Femur (tissue), 1 donor: Measurements from ENCODE around the gene CDCA5.
"Not testable (repeated sequence)": the region's sequence is repeated elsewhere in the genome, so short reads cannot be mapped to it uniquely, and the experiment has no call there.

Experiments
- DNase-seq: peaks from one replicate; pipeline ENCODE4 v3.0.0-alpha.2; 2017

The CDCA5 gene

DNA sequence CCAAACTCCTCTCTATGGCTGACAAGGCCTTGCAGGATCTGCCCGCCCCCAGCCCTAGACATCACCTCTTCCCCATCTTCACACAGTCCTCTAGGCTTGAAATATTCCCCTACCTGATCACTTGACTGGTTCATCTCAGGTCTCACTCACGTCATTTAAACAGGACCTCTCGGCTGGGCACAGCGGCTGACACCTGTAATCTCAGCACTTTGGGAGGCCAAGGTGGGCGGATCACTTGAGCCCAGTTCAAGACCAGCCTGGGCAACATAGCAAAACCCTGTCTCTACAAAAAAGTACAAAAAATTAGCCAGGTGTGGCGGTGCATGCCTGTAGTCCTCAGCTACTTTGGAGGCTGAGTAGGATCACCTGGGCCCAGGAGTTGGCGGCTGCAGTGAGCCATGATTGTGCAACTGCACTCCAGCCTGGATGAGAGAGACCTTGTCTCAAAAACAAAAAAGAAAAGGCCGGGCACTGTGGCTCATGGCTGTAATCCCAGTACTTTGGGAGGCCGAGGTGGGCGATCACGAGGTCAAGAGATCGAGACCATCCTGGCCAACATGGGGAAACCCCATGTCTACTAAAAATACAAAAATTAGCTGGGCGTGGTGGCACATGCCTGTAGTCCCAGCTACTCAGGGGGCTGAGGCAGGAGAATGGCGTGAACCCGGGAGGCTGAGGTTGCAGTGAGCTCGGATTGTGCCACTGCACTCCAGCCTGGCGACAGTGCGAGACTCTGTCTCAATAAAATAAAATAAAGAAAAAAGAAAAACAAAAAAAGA lies 35.2 kb upstream of the CDCA5 start:
- DNase-seq, result not testable (repeated sequence)

DNA sequence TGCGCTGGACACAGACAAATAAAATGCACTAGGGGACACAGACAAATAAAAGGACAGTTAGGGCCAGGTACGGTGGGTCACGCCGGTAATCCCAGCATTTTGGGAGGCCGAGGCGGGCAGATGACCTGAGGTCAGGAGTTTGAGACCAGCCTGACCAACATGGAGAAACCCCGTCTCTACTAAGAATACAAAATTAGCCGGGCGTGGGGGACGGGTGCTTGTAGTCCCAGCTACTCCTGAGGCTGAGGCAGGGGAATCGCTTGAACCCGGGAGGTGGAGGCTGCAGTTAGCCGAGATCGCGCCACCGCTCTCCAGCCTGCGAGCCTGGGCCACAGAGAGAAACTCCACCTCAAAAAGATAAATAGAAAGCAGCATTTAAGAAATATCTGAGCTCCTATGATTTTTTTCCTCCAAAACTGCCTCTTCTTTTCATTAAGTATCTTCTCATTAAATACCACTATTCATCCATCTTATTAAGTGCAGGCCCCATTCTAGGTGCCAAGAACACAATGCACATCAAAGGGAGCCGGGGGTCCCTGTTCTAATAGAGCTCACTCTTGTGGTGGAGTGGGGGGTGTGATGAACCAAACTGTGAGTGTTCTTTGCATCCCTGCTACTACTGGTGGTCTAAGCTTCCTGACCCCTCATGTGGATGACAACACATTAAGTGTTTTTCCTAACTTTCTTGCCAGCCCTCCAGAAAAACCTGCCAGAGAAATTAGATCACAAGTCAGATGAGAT lies 34.4 kb upstream of the CDCA5 start:
- DNase-seq, result no peak

DNA sequence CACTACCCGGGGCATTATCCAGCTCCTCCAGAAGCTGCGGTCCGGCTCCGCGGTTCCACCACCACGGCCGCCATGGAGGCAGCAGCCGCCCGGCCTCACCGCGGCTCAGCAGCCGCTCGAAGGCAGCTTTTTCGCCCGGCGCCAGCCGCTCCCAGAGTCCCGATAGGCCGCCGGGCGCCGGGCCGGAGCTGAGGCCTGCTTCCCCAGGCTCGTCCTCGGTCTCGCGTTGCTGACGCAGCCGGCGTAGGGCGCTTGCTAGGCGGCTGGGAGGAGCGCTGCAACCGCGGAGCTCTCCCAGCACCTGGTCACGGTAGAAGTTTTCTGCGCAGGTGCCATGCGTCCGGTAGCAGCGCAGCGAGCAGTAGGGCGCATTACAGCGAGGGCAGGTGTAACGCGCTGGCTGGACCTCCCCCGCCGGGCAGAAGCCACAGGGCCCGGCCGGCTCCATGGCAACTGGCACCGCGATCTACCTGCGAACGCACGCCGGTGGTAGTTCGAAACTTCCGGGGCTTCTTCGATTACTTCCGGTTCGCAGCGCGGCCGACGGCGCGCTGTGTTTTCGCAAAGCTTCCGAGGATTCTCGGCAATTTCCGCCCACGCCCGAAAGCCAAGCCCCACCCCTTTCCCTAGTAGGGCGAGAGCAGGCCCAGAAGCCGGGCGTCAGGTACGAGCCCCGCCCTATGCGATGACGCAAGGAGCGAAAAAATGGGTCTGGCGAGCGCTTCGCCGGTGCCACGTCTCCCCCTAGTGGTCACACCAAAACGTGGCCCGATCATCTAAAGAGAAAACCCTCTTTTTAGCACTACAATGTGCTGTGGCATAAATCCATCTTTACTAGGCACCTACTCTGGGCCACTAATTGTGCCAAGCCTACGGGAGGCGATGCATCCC lies 33.6 kb upstream of the CDCA5 start, which contains the start of gene ZNHIT2:
ZNHIT2 (minus strand) TSS at position 496 of the 891 bp plus-strand sequence; CDS start at position 448, 48 bp downstream.
- DNase-seq, result peak; percentile 100

DNA sequence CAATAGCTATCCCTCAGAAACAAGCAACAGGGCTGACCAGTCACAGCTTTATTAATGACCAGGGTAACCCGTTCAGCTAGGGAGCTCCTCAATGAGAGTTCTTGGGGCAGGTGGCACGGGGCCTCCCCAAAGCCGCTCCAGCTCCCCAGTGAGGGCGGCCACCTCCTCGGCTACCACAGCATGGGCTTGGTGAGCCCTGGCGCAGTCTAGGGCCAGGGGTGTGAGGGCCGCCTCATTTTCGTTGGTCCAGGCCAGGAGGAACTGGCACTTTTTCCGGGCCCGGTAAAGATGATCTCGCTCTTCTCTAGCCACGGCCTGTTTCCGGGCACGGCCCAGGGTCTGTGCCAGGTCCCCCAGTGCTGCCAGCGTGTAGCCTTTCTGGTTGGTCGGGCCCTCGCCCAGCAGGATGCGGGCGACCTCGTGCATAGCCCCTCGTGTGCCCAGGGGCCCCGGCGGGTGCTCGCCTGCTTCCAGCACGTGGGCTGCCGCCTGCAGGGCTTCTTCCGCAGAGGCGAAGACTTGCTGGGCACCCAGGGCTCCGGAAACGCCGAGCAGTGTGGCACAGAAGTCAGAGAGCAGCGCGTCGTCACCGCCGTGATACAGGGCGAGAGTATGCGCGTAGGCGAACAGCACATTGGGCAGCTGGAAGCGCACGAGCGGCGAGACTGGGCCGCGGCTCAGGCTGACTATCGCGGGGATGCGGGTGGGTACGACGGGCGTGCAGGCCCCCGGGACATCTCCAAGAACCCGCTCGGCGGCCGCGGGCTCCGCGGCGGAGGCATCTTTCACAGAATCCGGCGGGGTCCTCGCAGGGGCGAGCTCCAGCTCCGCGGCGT lies 32.7 kb upstream of the CDCA5 start:
- peak; percentile 43 for DNase-seq

DNA sequence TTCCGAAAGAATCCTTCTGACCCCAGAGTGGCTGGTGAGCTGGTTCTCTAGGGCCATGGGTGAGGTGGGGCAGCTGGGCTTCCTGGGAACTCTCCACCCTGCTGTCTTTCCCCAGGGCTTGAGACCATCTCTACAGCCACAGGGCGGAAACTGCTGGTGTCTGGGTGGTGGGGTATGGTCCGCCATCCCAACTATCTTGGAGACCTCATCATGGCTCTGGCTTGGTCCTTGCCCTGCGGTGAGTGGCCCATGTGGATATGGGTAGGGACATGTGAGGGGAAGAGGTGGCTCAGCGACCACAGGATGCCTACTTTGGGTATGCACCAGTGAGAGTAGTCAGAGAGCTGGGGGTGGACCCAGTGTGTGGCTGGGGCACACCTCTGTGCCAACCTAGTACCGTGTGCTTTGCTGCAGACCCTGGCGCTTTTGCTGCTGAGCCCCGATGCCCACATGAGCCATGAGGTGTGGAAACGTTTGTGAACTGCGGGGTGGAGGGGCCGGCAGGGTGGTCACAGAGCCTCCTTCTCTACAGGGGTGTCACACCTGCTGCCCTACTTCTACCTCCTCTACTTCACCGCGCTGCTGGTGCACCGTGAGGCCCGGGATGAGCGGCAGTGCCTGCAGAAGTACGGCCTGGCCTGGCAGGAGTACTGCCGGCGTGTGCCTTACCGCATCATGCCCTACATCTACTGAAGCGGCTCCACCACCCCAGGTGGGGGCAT lies 31.7 kb upstream of the CDCA5 start:
- peak; percentile 18 for DNase-seq

DNA sequence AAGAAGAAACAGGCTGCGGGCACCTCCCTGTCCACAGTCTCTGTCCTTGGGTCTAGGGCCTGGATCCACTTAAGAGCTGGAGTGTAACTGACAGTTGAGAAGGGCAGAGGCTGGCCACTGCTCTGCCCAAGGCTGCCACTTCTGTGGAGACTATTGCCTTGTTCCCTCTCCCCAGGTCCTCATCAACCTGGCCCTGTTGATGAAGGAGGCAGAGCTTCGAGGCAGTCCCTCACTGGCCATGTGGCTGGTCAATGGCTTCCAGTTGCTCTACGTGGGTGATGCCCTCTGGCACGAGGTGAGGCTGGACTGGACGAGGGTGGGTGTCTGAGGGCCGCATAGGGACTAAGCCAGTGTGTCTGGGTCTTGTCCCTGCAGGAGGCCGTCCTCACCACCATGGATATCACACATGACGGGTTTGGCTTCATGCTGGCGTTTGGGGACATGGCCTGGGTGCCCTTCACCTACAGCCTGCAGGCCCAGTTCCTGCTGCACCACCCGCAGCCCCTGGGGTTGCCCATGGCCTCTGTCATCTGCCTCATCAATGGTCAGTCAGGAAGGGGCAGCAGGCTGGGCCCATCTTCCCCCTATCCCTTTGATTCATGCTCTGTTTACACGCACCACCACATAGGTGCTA lies 30.8 kb upstream of the CDCA5 start:
- DNase-seq, result peak; percentile 26

DNA sequence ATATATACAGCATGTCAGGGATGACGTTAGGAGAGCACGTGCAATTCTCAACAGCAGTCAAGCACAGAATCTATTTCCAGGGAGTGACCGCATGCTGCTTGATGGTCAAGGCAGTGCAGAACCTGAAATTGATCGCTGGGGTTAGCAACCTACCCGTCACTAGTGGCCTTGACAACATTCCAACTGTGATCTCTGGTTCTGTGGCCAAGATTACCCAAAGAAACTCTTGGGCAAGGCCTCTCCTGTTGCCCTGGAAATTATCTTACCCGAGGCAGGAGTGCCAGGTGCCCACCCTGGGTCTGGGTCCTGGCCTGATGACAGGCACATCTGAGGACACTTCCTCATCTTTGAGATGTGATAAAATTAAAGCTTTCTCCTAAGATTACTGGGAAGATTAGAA lies 30.0 kb upstream of the CDCA5 start:
- DNase-seq, result peak; percentile 16

DNA sequence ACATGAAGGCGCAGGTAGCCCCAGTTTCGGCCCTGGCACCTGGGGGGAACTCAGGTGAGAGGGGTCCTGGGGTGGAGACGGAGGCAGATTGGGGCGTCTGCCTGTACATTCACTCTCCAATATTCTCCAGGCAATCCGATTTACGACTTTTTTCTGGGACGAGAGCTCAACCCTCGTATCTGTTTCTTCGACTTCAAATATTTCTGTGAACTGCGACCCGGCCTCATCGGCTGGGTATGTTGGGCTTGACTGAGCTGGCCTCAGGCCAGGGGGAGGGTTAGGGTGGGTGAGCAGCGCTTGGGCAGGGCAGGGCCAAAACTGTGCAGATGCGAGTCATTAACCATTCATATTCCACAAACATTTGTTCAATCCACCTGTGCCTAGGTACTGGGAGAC lies 29.5 kb upstream of the CDCA5 start:
- DNase-seq, result peak; percentile 33

DNA sequence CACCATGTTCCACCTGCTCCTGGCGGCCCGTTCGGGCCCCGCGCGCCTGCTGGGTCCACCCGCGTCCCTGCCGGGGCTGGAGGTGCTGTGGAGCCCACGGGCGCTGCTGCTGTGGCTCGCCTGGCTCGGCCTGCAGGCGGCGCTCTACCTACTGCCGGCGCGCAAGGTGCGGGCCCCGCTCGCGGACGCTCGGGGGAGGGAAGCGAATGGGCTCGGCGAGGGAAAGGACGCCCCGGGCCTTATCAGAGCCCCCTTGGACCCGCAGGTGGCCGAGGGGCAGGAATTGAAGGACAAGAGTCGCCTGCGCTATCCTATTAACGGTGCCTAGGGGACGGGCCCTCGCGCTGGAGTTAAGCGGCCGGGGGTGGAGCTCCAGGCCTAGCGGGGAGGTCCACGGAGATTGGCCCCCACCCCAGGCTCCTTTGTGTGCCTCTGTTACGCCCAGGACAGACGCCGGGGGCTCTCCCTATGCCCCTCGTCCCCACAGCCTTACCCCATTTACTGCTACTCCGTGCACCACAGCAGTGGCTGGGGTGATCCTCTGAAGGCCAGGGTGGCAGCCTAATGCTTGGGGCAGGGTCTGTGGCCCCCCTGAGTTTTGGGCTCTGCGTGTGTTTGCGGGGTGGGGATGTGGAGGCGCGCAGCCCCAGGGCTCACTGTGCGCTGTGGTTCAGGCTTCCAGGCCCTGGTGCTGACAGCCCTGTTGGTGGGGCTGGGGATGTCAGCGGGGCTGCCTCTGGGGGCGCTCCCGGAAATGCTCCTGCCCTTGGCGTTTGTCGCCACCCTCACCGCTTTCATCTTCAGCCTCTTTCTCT lies 28.9 kb upstream of the CDCA5 start:
- peak; percentile 65 for DNase-seq

DNA sequence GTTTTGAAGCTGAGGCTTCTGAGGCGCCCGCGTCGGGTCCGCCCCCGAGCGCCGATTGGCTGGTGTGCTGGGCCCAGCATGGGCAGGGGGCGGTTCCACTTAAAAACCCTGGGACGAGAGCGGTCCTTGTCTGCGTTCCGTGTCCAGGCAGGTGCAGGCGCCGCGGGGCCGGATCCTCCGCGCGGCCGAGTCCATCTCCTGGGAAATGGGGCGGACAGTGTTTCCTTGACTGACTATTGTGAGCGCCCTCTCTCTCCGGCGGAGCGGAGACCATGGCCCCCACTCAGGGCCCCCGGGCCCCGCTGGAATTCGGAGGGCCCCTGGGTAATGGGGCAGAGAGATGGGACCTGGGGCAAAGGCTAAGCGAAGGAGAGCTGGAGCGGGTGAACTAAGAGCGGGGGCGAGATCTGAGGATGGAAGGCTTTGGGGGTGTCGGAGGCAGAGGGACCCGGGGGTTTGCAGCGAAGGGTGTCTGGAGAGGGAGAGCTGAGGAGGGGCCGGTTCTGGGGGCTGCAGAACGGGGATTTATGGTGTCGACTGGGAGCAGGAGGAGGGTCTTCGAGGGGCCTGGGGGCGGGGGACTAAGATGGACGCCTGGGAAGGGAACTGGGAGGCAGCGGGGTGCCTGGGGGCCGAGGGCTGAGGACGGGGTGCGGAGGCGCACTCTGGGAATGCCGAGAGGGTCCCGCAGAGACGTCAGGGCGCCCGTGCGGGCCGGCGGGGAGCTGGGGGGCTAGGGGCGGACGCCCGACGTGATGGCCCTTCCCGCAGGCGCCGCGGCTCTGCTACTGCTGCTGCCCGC lies 28.1 kb upstream of the CDCA5 start, which contains the start of gene TM7SF2:
TM7SF2 (plus strand) TSS at position 129 of the 802 bp plus-strand sequence; CDS start at position 273, 144 bp downstream.
- DNase-seq, result peak; percentile 94

DNA sequence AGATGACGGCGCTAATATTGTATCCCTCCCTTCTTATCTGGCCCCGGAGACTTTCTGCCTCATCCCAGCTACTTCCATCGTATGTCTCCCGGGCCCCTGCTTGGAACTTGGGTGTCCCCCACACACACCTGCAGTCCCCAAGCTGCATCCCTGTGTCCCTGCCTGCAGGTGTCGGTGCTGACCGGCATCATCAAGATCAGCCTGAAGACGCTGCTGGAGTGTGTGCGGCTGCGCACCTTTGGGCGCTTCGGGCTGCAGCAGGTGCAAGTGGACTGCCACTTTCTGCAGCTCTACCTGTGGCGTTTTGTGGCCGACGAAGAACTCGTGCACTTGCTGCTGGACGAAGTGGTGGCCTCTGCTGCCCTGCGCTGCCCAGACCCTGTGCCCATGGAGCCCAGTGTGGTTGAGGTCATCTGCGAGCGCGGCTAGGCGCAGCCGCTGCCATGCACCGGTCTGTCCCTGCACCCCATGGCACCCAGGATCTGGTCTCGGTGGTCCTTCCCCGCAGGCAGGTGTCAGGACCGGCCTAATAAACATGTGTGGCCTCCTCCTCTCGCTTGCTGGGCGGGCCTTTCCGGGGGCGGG lies 27.4 kb upstream of the CDCA5 start:
- peak; percentile 30 for DNase-seq

DNA sequence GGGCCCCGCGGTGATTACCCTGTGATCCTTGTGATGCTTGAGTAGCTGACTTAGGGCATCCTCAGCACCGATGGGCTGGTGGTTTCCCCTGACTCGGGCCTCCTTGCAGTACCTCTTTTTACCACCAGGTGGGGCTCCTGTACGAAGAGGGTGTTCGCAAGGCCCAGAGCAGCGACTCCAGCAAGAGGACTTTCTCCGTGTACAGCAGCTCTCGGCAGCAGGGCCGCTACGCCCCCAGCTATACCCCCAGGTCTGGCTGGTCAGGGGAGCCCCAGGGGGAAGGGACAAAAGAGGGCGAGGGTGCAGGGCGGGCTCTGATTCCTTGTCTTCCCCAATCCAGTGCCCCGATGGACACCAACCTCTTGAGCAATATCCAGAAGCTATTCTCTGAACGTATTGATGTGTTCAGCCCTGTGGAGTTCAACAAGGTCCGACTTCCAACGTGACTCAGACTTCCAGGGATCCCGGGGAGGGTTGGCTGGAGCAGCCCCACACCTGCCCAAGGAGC lies 26.6 kb upstream of the CDCA5 start:
- peak; percentile 91 for DNase-seq

DNA sequence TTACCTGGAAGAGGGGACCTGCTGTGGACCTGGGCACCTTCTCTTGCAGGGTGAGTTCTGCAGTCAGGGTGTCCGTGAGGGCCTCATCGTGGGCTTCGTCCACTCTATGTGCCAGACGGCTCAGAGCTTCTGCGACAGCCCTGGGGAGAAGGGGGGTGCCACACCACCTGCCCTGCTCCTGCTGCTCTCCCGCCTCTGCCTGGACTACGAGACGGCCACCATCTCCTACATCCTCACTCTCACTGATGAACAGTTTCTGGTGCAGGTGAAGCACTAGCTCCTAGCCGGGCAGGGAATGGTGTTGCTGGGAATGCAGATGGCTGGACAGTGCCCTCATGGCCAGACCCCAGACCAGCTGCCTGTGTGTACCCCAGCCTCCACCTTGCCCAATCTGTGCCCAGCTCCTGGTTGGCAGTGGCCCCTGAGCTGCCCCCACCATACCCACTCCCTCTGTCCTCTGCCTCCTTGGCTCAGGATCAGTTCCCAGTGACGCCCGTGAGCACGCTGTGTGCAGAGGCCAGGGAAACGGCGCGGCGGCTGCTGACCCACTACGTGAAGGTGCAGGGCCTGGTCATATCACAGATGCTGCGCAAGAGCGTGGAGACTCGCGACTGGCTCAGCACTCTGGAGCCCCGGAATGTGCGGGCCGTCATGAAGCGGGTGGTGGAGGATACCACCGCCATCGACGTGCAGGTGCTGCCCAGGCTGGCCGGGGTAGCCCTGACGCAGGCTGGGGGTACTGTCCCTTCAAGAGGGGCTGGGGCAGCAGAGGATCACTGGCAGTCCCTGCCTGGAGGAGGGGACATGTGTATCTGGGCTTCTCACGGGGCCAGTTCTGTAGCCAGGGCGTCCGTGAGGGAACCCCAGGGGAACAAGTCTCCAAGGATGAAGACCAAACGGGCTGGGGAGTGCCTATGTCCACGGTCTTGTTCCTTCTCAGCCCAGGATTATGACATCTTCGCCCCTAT lies 25.7 kb upstream of the CDCA5 start:
- DNase-seq, result peak; percentile 25

DNA sequence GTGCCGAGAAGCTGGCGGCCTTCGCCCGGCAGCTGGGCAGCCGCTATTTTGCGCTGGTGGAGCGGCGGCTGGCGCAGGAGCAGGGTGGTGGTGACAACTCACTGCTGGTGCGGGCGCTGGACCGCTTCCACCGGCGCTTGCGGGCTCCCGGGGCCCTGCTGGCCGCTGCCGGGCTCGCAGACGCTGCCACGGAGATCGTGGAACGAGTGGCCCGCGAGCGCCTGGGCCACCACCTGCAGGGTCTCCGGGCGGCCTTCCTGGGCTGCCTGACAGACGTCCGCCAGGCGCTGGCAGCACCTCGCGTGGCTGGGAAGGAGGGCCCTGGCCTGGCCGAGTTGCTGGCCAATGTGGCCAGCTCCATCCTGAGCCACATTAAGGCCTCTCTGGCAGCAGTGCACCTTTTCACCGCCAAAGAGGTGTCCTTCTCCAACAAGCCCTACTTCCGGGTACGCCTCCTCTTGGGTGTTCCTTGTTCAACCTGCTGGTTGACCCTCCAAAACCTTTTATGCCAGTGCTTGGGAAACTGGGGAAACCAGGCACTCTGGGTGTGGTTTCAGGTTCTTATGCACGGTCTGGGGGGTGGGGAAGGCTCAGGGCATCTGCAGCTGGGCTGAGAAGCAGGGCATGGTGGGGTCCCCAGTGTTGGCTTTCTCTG lies 24.8 kb upstream of the CDCA5 start:
- peak; percentile 21 for DNase-seq

DNA sequence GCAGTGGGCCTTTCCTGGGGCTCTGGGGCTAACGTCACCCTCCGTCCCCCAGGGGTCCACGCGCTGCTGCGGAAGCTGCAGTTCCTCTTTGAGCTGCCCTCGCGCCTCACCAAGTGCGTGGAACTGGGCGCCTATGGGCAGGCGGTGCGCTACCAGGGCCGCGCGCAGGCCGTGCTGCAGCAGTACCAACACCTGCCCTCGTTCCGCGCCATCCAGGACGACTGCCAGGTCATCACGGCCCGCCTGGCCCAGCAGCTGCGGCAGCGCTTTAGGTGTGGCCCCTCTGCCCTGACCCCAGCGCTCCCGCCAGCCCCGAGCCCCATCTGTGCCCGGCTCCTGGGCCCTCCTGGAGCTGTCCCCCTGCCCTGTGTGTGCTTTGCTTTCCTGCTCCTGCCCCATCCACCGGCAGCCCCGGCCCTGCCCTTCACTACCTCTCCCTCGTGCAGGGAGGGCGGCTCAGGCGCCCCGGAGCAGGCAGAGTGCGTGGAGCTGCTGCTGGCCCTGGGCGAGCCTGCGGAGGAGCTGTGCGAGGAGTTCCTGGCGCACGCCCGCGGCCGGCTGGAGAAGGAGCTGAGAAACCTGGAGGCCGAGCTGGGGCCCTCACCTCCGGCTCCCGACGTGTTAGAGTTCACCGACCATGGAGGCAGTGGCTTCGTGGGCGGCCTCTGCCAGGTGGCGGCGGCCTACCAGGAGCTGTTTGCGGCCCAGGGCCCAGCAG lies 24.1 kb upstream of the CDCA5 start:
- no peak for DNase-seq

DNA sequence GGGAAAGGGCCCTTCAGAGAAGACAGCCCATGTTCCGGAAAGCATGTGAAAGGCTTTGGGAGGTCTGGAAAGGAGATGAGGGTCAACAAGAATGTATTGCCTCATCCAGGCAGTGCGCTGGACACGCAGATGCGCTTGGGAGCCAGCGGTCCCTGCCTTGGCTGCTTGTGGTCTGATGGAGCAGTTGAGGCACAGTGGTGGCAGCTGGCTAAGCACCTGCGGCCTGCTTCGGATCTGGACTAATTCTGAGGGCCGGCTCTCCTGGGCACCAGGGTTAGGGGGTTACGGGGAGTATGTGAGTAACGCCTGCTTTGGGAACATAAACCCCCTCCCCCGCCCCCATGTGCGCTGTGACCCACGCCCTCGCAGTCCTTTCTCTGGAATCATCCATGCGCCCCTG lies 23.2 kb upstream of the CDCA5 start:
- no peak for DNase-seq
